GM18868 (cell line): Measurements from ENCODE around the gene ZDHHC8.

ENCODE experiments used
- ATAC-seq: cut with Tn5 transposase; IDR thresholded peaks from one replicate; pipeline ENCODE4 v1.9.1; 2021; ENCODE audit warnings: mild to moderate bottlenecking, moderate library complexity; ENCODE audit not compliant: unreplicated experiment

The ZDHHC8 gene

DNA sequence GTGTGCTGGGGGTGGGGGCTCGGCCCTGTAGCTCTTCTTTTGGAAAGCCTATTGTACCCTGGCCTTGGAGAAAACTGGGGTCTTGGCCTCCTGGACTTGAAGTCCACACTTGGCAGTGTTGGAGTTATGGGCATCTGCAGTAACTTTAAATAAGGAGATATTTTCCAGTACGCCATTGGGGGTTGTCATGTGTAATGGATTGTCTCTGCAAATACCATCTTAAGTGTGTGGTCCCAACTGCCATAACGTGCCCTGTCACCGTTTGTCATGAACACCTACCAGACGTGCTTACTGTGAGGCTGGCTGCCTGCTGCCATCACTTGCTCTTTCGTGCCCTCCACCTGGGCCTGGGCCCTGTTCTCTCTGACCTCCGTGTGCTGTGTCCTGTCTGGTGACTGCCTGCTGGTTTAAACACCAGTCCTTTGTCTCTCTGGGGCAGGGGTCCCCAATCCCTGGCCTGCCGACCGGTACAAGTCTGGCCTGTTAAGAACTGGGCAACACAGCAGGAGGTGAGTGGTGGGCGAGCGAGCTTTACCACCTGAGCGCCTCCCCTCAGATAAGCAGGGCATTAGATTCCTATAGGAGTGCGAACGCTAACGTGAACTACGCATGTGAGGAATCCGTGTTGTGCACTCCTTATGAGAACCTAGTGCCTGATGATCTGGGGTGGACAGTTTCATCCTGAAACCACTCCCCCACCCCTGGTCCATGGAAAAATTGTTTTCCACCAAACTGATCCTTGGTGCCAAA is 3.6 kb upstream of the ZDHHC8 start:
- no peak for ATAC-seq

DNA sequence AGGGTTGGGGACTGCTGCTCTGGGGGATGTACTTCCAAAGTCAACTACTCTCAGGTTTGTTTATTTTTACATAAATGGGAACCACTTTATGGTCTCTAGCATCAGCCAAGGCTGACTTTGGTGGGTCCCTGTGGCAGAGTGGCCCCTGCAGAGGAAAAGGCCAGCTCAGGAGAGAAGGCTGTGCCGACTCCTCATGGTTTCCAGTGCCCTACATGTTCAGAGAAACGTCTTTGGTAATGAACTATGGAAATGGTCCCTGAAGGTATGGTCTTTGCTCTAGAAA is 3.0 kb upstream of the ZDHHC8 start:
- ATAC-seq = no peak

DNA sequence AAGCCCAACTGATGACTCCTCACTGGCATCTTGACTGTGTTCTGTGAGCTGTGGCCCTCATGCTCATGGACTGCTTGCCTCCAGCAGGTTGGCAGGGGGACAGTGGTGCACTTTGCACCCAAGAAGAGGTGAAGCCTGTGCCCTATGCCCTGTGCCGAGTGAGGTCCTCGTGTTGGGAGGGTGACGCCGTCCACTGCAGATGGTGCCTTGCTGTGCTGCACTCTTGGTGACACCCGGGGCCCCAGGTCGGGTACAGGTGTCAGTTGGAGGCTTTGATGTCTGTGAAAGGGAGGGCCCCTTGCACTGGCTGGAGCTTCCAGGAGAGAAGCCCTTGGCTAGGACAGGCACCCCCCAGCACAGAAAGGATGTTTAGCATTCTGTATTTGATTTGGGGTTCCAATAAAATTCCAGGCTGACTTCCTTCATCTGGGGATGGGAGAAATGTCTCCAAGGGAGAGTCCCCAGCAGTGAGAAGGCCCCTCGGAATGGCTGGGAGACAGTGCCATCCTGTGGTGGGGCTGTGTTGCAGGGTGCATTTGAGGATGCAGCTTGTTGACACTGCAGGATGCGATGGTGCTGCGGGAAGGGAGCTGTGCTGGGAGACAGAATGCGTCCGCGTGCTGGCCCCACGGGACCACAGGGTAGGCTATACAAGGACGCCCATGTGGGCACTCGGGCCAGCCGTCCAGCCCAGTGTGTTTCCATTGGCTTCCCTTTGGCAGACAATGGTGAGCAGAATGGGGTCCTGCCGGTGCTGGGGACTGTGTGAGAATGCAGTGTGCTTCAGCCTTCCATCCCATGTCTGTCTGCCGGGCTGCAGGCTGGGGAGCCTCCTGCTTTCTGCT is 2.5 kb upstream of the ZDHHC8 start:
- ATAC-seq = no peak

DNA sequence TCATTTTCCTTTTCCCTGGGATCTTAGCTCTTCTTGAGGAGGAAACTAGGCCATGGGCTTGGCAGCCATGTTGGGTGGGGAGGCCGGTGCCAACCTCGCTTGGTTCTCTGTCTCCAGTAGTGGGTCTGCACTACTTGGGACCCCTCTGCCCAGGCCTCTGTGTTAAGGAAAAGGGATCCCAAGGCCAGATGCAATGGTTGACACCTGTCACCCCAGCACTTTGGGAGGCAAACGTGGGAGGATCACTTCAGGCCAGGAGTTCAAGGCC is 1.9 kb upstream of the ZDHHC8 start:
- ATAC-seq = no peak

DNA sequence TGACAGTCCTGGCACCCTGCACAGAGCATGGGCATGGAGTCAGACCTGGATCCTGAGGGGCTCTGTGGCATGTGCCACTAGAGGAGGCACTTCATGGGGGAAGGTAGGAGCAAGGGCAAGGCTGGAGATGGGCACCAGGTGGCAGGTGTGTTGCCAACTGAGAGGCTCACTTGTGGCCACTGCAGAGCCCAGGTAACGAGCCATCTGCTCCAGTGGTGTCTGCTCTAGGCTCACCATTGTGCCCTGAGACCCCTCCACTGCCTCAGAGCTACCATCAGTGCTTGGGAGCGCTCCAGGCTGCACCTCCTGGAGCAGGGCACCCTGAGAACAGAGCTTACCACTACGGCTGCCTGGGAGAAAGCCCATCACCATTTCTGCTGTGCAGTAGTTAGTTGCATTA is 1.3 kb upstream of the ZDHHC8 start:
- ATAC-seq = no peak

DNA sequence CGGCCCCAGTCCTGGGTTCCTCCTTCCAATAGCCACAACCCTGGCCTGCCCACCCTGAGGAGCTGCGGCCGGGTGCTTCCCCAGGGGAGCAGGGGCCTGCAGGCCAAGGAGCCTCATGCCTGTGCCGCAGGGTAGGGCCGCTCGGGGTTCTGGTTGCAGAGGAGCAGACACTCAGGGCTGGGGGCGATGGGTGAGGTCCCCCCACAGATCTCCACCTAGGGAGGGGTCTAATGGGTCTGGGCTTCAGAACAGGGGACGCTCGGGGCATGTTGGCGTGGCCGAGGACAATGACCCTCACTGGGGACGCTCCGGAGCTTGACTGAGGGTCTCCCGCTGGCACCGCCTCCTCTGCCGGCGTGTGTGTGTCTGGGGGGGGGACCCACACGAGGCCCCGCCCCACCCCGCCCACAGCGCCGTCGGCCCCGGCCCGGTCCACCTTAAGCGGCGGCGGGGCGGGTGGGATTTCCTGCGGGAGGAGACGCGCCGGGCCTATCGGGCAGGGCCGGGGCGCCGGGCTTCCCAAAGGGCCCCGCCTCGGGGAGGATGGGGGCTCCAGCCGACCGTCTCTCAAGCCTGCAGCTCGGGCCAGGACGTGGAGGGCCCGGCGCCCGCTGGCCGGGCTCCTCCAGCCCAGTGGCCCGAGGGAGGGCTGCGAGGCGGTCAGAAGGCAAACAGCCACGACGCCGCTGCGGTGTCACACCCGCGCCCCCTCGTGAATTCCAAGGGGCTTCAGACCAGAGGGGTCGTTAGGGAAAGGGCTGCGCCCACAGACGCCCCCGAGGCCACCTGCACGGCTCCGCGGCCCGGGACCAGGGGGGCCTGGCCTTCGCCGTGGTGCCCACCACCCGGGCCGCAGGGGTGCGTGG is 640 bp upstream of the ZDHHC8 start:
- peak; percentile 44 for ATAC-seq

DNA sequence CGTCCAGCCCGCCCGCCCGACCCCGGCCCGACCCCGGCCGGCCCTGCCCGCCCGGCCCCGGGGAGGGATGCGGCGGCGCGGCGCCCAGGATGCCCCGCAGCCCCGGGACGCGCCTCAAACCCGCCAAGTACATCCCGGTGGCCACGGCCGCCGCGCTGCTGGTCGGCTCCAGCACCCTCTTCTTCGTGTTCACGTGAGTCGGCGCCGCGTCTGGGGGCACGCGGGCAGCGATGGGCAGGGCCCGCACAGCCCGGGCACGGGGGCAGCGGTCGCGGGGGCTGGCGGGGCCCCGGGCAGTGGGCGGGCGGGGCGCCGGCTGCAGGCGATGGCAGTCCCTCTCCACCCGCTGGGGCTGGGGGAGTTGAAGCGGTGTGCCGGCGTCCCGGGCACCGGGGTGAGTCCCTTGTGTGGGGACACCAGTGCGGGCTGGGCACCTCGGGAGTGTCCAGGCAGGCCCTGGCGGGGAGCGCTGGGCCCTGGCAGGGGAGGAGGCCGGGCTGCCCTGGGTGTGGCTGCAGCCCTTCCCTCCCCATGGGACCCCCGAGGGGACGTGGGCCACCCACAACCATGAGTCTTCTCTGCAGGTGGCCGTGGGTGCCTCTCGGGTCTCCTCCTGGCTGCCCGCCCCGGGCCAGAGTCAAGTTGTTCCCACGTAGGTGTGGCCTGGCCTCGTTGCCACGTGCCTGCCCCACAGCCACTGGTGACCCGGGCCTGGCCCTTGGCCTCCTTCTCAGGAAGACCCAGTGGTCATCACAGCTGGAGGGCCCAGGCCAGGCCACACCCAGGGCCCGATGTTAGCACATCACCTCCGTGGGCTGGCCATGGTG is 468 bp downstream of the ZDHHC8 start:
- ATAC-seq = peak; percentile 11

DNA sequence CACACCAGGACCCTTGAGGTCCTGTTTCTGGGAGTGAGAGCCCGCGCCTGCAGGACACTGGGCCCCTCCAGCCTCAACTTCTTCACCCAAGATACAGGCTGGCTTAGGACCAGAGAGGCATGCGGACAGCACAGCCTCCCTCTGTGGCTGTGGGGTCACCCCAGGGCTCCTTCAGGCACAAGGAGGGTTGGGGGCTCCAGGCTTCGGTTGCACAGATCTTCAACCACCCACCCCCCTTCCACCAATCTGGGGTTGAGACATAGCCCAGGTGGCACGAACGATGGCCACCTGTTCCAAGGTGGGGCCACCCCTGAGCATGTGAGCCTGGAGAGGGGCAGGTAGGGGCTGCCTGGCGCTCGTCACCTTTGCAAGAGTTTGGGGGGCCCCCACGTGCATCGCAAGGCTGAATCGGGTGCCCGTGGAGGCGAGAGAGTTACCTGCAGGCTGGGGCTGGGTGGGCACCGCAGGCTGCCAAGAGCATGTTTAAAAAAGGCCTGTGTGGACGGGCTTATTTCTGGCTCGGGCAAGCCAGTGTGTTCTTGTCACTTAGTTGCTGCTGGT is 1.2 kb downstream of the ZDHHC8 start:
- ATAC-seq = no peak

DNA sequence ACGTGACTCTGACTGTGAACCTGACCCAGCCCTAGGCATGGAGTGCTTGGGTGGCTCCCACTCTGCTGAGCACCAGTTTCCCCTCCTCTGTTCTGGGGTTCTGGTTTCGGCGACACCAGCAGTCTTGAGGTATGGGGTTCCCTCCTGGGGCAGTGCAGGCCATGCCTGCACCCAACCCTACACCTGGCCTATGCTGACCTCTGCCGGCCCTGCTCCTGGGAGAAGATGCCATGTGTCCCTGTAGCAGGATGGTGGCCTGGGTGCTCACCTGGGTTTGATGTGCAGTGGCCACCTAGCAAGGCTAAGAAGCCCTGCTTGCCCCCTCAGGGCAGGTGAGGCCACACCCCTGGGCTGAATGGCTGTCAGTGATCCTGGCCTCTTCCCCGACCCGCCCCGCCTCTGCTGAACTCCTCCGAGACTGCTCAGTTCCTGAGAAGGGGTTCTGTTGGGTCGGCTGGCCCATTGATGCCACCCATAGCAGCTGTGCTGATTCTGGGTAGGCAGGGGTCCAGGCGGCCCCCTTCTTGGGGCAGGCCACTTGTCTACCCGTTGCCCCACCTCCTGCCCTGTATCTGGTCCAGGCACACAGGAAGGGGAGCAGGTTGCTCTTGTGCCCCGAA is 2.4 kb downstream of the ZDHHC8 start:
- no peak for ATAC-seq

DNA sequence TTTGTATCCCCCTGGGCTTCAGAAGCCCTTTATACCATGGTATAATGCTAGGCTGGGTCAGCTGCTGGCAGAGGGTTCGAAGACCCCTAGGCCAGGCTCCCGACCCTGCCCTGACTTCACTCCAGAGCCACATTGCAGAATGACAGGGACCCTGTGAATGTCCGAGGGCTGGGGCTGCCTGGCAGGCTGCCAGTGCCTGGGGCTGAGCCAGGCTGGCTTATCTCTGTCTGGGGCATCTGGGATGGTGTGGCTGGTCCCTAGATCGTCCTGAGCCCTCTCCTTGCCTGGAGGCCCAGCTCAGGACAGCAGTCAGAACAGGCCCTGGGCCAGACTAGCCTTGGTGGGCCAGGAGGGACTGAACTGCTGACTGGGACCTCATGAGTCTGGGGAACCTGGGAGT is 3.7 kb downstream of the ZDHHC8 start:
- no peak for ATAC-seq

DNA sequence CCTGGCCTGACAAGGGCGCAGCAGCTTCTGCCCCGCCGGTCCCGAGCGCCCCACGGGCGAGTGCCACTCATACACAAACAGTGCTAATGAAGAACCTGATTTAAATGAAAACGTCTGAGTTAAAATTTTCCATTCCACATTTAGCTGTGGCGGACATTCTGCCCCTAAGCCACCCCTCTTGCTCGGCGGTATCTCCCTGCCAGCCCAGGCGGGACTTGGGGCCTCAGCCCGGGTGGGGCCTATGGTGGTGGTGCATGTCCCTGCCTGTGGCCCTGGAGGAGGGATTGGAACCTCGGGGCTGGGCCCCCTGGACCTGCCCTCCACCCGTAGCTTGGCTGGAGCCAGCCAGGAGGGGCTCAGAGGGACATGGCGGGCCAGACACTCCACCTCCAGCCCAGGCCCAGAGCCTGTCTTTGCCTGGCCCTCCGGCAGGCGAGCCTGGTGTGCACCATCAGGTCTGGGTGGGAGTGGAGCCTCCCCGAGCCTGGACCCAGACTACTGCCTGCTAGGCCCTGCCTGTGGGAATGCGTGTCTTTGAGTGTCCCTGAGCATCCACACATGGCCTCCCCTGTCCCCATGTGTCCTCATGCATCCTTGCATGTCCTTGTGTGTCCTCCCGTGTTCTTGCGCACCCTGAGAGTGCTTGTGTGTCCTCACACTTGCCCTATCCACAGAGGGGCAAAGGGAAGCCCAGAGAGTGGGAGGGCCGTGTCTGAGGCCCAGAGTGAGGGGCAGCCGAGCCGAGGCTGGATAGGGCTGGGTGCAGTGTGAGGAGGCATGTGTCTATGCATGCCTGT is 4.4 kb downstream of the ZDHHC8 start:
- no peak for ATAC-seq

DNA sequence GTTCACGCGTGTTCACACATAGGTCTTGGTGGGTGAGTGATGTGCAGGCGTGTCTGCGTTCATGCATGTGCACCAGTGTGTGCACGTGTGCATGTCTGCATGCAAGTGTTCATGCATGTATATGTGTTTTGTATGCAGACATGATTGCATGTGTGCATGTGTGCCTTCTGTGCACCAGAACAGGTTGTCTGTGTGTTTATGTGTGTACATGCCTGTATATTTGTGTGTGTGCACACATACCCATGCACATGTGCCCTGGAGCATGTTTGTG is 4.9 kb downstream of the ZDHHC8 start:
- ATAC-seq = no peak

DNA sequence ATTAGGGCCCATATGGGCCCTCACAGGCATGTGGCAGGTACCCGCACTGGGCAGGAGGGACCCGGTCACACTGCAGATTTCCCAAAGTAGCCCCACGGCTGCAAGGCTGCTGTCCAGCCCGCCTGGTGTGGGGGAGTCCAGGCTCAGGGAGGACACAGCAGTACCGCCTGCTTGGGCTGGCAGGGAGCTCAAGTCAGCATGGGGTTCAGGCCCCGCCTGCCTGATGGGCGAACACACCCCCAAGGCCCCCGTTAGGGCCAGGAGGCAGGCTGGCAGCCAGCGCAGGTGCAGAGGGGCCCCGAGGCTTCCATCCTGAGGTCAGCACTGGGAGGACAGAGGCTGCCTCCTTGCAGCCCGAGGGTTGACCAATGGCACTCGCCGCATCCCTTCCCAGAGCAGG is 5.5 kb downstream of the ZDHHC8 start:
- ATAC-seq = no peak

DNA sequence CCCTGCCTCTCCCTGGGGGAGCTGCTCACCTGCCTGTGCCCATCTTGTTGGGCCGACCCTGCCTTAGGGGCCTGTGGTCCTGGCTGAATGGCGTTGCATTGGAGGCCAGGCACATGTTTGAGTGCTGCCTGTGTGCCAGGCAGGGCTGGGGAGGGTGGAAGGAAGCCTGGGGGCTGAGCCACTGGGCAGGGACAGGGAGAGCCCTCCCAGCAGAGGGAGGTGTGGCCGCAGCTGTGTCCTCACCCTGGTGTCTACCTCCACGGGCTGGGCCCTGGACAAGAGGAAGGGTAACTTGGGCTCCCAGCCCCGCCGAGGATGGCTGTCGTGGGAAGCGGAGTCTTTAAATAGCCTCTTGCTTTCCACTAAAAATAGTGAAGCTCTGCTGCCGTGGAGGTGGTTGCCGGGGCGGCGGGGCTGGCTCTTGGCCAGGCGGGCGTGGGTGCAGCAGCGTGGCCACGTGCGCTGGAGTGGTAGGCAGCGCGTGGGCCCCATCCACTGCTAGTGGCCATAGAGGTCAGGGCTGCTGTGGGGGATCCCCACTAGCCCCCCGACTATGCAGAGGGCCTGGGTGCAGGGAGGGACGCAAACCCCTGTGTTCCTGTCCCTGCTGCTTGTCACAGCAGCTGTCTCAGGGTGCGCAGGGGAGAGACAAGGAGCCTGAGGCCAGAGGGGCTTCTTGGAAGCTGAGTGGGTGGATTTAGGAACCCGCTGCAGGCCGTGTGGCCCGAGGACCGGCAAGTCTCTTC is 6.2 kb downstream of the ZDHHC8 start:
- ATAC-seq = no peak

DNA sequence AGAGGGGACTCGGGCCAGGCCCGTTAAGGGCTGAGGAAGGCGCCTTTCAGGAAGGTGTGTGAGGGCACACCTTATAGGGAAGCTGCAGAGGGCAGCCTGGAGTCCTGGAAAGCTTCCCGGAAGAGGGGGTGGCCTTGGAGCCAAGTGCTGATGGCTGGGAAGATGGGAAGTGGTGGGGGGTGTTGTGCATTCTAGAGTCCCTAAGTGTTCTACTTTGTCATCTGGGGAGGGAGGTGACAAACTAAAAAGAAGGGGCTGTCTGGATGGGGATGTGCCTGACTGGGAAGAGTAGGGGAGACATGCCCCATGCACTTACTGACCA is 6.8 kb downstream of the ZDHHC8 start:
- no peak for ATAC-seq

DNA sequence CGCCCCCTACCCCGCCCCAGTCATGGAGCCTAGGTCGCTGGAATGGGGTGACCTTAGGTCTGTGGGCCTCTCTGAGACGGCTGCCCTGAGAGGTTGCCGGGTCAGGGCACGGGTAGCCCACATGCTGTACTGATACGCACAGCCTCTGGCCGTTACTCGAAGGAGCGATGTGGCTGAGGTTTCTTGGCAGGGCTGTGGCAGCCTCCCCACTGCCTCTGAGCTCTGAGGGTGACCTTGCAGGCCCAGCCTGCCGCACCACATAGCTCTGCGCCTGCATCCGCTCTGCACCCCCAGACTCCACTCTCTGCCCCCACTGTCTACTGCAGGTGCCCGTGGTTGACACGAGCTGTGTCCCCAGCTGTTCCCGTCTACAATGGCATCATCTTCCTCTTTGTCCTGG is 7.3 kb downstream of the ZDHHC8 start:
- no peak for ATAC-seq

DNA sequence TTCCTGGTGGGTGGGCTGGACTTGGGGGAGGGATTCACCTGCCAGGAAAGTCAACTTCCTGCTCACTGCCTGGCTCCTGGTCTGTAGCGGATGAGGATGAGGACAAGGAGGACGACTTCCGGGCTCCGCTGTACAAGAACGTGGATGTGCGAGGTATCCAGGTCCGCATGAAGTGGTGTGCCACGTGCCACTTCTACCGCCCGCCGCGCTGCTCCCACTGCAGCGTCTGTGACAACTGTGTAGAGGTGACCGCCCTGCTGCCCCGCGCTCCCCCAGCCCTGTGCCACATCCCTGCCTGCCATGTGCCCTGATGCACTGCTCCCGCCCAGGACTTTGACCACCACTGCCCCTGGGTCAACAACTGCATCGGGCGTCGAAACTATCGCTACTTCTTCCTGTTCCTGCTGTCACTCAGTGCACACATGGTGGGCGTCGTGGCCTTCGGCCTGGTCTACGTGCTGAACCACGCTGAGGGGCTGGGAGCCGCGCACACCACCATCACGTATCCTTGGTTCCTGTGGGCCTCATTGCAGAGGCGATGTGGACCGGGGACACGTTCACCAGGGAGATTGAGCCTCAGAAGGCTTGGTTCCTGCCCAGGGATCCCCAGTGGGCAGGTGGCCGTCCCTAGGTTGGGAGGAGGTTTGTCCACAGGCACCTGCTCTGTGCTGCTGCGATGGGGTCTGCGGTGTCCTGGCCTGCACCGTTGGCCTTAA is 7.9 kb downstream of the ZDHHC8 start:
- no peak for ATAC-seq

DNA sequence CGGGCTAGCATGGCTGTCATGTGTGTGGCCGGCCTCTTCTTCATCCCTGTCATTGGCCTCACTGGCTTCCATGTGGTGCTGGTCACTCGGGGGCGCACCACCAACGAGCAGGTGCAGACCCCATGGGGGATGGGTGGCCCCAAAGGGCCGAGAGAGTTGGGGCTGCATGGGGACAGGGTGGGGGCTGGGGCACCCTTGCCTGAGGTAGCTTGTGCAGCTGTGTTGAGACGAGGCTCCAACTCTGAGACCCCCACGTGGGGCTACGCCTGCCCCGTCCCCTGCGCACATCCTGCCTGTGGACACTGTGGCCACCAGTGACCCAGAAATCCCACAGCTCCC is 8.5 kb downstream of the ZDHHC8 start:
- ATAC-seq = no peak

DNA sequence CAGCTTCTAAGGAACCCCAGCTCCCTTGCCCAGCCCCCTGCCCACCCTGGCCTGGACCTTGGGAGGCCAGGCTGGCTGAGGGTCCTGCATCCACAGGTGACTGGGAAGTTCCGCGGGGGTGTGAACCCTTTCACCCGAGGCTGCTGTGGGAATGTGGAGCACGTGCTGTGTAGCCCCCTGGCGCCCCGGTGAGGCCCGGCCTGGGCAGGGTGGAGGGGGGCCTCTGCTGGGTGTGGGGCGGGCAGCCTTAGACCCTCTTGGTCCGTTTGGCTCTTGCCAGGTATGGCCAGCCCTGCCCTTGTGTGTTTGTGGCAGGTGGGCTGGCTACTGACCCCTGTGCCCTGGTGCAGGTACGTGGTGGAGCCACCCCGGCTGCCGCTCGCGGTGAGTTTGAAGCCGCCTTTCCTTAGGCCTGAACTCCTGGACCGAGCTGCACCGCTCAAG is 8.9 kb downstream of the ZDHHC8 start:
- ATAC-seq = no peak
